MCF 10A (cell line): ENCODE results near the gene PTBP3. TPM values are rescaled to one million over a fixed set of nuclear protein-coding genes. Genes with fewer than 3 reads are reported as not detected.

Source experiments
- BruUV-seq: library from RNA; stranded (reverse); fragments of 400-500 nt; replicated peaks from 2 replicates; lab custom pipeline; 2021; lab: Mats Ljungman, UMichigan
- CTCF ChIA-PET: fragments of 300-600 bp; sonication (Branson Sonifier 250); formaldehyde crosslinking; extraction: SDS; loops from one replicate; lab custom pipeline; 2021; ENCODE audit warnings: antibody characterized with exemption, inconsistent platforms; lab: Yijun Ruan, JAX
- POLR2A ChIA-PET: fragments of 300-600, 350-650 bp; sonication (Branson Sonifier 250); formaldehyde crosslinking; extraction: SDS; loops from one replicate; lab custom pipeline; 2020; ENCODE audit warnings: antibody characterized with exemption, inconsistent platforms; lab: Yijun Ruan, JAX
- DNase-seq: peaks from one replicate; pipeline ENCODE4 v3.0.0-alpha.2; 2018; ENCODE audit not compliant: unreplicated experiment
- H3K27ac Mint-ChIP-seq: one replicate; pipeline ENCODE4 v1.8.0; 2022; ENCODE audit warnings: mild to moderate bottlenecking, low read depth, mixed read lengths; ENCODE audit not compliant: unreplicated experiment
- H3K27me3 Mint-ChIP-seq: one replicate; pipeline ENCODE4 v1.8.0; 2022; ENCODE audit warnings: mixed read lengths; ENCODE audit not compliant: insufficient read depth, unreplicated experiment
- H3K36me3 Mint-ChIP-seq: one replicate; pipeline ENCODE4 v1.8.0; 2022; ENCODE audit warnings: mild to moderate bottlenecking, moderate library complexity, mixed read lengths; ENCODE audit not compliant: insufficient read depth, unreplicated experiment
- H3K4me1 Mint-ChIP-seq: one replicate; pipeline ENCODE4 v1.8.0; 2022; ENCODE audit warnings: mixed read lengths; ENCODE audit not compliant: insufficient read depth, unreplicated experiment
- H3K4me3 Mint-ChIP-seq: one replicate; pipeline ENCODE4 v1.8.0; 2022; ENCODE audit warnings: mild to moderate bottlenecking, moderate library complexity, mixed read lengths; ENCODE audit not compliant: unreplicated experiment
- H3K9me3 Mint-ChIP-seq: one replicate; pipeline ENCODE4 v1.8.0; 2022; ENCODE audit warnings: mixed read lengths; ENCODE audit not compliant: unreplicated experiment
- intact Hi-C: fragments of 100-400 bp; cut with micrococcal nuclease; formaldehyde crosslinking; loops from 2 replicates; pipeline ENCODE4 v1.14.1; 2022
- total RNA-seq: library from RNA; stranded (reverse); gene quantifications from 2 replicates; pipeline ENCODE4 v1.2.3, GENCODE V29; 2022
- TF ChIP-seq, protein P1 (sequence below): fragments of 200-600 bp; IDR thresholded peaks from one replicate; pipeline ENCODE4 v1.8.0; 2022; ENCODE audit warnings: antibody characterized with exemption, mild to moderate bottlenecking; ENCODE audit not compliant: unreplicated experiment

PTBP3 gene
- total RNA-seq, 1 experiment from 2014 or later = 79.2 TPM

- POLR2A ChIA-PET = interaction anchor here (0.6 to 4.1 kb wide), 6 partner anchors 18 to 270 kb away, joined by 3 to 33 read pairs (median 4); partner anchors contain the start of genes HSDL2 and PTBP3
- intact Hi-C loops = loop anchor here (1.0 to 10.0 kb wide), 6 partner anchors 27 to 597 kb away; no protein-coding TSS in a partner anchor
- BruUV-seq = no TSS peak
- Mint-ChIP-seq H3K27me3 (no peaks in the 10 kb centered on the region), H3K9me3 (peaks cover 10% of the 10 kb centered on the region), H3K27ac (no peak overlapping the region), H3K4me3 (no peak overlapping the region), H3K36me3 (no peaks in the 10 kb centered on the region), H3K4me1 (peaks cover 5% of the 10 kb centered on the region)
- DNase-seq = peak; percentile 48
- CTCF ChIA-PET = interaction anchor here (0.5 to 5.0 kb wide), 36 partner anchors 9 to 1217 kb away, joined by 3 to 110 read pairs (median 4); partner anchors contain the start of gene HSDL2
- TF ChIP-seq, protein P1, sequence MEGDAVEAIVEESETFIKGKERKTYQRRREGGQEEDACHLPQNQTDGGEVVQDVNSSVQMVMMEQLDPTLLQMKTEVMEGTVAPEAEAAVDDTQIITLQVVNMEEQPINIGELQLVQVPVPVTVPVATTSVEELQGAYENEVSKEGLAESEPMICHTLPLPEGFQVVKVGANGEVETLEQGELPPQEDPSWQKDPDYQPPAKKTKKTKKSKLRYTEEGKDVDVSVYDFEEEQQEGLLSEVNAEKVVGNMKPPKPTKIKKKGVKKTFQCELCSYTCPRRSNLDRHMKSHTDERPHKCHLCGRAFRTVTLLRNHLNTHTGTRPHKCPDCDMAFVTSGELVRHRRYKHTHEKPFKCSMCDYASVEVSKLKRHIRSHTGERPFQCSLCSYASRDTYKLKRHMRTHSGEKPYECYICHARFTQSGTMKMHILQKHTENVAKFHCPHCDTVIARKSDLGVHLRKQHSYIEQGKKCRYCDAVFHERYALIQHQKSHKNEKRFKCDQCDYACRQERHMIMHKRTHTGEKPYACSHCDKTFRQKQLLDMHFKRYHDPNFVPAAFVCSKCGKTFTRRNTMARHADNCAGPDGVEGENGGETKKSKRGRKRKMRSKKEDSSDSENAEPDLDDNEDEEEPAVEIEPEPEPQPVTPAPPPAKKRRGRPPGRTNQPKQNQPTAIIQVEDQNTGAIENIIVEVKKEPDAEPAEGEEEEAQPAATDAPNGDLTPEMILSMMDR = peak; percentile 34
Measured at GRCh38 chr9:112361601-112362000, 28.2 kb upstream of the PTBP3 start.

DNA sequence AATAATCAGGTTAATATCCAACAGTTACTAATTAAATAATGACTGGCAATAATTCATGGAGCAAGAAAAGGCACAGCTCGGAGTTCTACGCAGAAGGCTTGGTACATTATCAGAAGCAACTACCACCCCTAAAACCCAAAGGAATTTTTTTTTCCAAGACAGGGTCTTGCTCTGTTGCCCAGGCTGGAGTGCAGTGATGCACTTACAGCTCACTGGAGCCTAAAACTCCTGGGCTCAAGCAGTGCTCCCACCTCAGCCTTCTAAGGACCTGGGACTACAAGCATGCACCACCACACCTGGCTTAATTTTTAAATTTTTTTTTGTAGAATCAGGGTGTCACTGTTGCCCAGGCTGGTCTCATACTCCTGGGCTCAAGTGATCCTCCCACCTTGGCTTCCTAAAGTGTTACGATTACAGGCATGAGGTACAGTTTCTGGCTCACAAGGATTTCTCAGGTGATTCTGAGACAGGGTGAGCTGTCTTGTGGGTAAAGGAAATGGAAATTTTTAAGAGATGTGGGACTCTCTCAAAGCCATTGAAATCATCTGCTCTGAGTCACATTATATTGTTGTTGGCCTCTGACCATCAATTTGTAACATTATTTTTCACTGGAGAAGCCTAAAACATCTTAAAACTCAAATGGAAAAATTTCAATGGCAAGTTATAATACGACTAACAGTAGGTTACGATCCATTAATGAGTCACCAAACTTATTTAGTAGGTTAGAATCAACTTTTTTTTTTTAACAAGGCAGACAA, 26.8 kb upstream of the PTBP3 start:
- CTCF ChIA-PET = interaction anchor here (0.6 to 5.0 kb wide), 31 partner anchors 10 to 482 kb away, joined by 3 to 110 read pairs (median 6); partner anchors contain the start of gene HSDL2
- no peaks in the 10 kb centered on the region for H3K36me3 Mint-ChIP-seq
- H3K4me3 Mint-ChIP-seq = no peak overlapping the region
- peak overlapping the region; percentile 23 for H3K27ac Mint-ChIP-seq
- peak; percentile 60 for DNase-seq
- peaks cover 5% of the 10 kb centered on the region for H3K9me3 Mint-ChIP-seq
- BruUV-seq = no TSS peak
- no peaks in the 10 kb centered on the region for H3K27me3 Mint-ChIP-seq
- TF ChIP-seq, protein P1 = no peak
- POLR2A ChIA-PET = interaction anchor here (0.5 to 4.1 kb wide), 7 partner anchors 15 to 601 kb away, joined by 3 to 33 read pairs (median 4); partner anchors contain the start of gene HSDL2
- intact Hi-C loops = loop anchor here (2.0 to 10.0 kb wide), 2 partner anchors 273 to 595 kb away; no protein-coding TSS in a partner anchor
- H3K4me1 Mint-ChIP-seq = peaks cover 11% of the 10 kb centered on the region

DNA sequence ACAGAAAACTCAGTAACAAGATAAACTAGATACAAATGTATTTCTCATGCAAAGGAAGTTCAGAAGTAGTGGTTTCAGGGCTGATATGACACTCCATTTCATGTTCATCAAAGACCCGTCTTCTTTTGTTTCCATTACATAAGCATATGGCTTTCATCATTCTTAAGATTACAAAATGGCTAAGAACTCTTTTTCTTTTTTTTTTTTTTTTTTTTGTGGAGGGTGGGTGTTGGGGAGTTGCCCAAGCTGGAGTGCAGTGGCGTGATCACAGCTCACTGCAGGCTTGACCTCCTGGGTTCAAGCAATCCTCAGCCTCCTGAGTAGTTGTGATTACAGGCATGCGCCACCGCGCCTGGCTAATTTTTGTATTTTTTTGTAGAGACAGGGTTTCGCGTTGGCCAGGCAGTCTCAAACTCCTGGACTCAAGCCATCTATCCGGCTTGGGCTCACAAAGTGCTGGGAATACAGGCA, 22.0 kb upstream of the PTBP3 start:
- Mint-ChIP-seq H3K9me3 (no peaks in the 10 kb centered on the region), H3K4me1 (peaks cover 9% of the 10 kb centered on the region), H3K36me3 (no peaks in the 10 kb centered on the region), H3K4me3 (no peak overlapping the region), H3K27me3 (no peaks in the 10 kb centered on the region), H3K27ac (no peak overlapping the region)
- ChIA-PET CTCF (interaction anchor here (1.3 to 2.5 kb wide), 3 partner anchors 242 to 280 kb away, joined by 5 to 25 read pairs (median 6); no protein-coding TSS in a partner anchor), POLR2A (no interaction called here)
- BruUV-seq = no TSS peak
- TF ChIP-seq, protein P1 = no peak
- no peak for DNase-seq
- intact Hi-C loops = no loop called here
